Caco-2 (cell line): Measurements from ENCODE around the gene TXNRD2. TPM values are rescaled to one million over a fixed set of nuclear protein-coding genes. Genes with fewer than 3 reads are reported as not detected.

ENCODE experiments used
- BruUV-seq: library from RNA; stranded (reverse); fragments of 400-500 nt; replicated peaks from 2 replicates; lab custom pipeline; 2021; lab: Mats Ljungman, UMichigan
- CTCF ChIA-PET: fragments of 300-600 bp; sonication (Branson Sonifier 250); formaldehyde crosslinking; loops from one replicate; lab custom pipeline; 2022; ENCODE audit warnings: antibody characterized with exemption; lab: Charles Lee
- POLR2A ChIA-PET: fragments of 300-600 bp; sonication (Branson Sonifier 250); formaldehyde crosslinking; loops from one replicate; lab custom pipeline; 2022; ENCODE audit warnings: antibody characterized with exemption; lab: Charles Lee
- DNase-seq, 2 experiments: peaks; one replicate each; pipeline versions ENCODE4 v3.0.0 to v3.0.0-alpha.2; 2020 to 2022
- H3K27me3 ChIP-seq: replicated peaks from 2 replicates; pipeline ENCODE4 v1.6.0; 2011; ENCODE audit warnings: low read length; ENCODE audit not compliant: control insufficient read depth, insufficient read depth
- H3K36me3 ChIP-seq: 2 replicates; pipeline ENCODE4 v1.5.1; 2011; ENCODE audit warnings: low read length; ENCODE audit not compliant: control insufficient read depth, insufficient read depth
- H3K4me1 ChIP-seq: fragments of 250-450 bp; sonication (Bioruptor Pico); 2 replicates; pipeline ENCODE4 v1.5.1; 2020; ENCODE audit warnings: mild to moderate bottlenecking
- H3K4me3 ChIP-seq: 2 replicates; pipeline ENCODE4 v1.5.1; 2011; ENCODE audit warnings: low read depth, mild to moderate bottlenecking, control low read depth, low read length
- H3K9me3 ChIP-seq: fragments of 250-450 bp; sonication (Bioruptor Pico); 2 replicates; pipeline ENCODE4 v1.5.1; 2020; ENCODE audit warnings: mild to moderate bottlenecking, moderate library complexity
- H3K27ac Mint-ChIP-seq: one replicate; pipeline ENCODE4 v1.8.0; 2022; ENCODE audit warnings: mixed read lengths; ENCODE audit not compliant: unreplicated experiment
- H3K27me3 Mint-ChIP-seq: one replicate; pipeline ENCODE4 v1.8.0; 2022; ENCODE audit warnings: mixed read lengths; ENCODE audit not compliant: insufficient read depth, unreplicated experiment
- H3K36me3 Mint-ChIP-seq: one replicate; pipeline ENCODE4 v1.8.0; 2022; ENCODE audit warnings: mild to moderate bottlenecking, mixed read lengths; ENCODE audit not compliant: insufficient read depth, unreplicated experiment
- H3K4me1 Mint-ChIP-seq: one replicate; pipeline ENCODE4 v1.8.0; 2022; ENCODE audit warnings: low read depth, mixed read lengths; ENCODE audit not compliant: unreplicated experiment
- H3K4me3 Mint-ChIP-seq: one replicate; pipeline ENCODE4 v1.8.0; 2022; ENCODE audit warnings: mild to moderate bottlenecking, moderate library complexity, mixed read lengths; ENCODE audit not compliant: unreplicated experiment
- H3K9me3 Mint-ChIP-seq: one replicate; pipeline ENCODE4 v1.8.0; 2022; ENCODE audit warnings: mixed read lengths; ENCODE audit not compliant: unreplicated experiment
- CTCF ChIP-seq, 2 experiments: fragments of 200-600 bp in 1 of 2; IDR thresholded peaks; 1 replicate in 1 of 2; 2 replicates in 1 of 2; pipeline versions ENCODE4 v1.5.1 to v1.8.0; 2011 to 2022; ENCODE audit warnings: antibody characterized with exemption in 1 of 2, control low read depth in 1 of 2, inconsistent platforms in 1 of 2, low read depth in 1 of 2, low read length in 1 of 2, mild to moderate bottlenecking in 1 of 2, moderate library complexity in 1 of 2; ENCODE audit not compliant: insufficient read depth in 1 of 2, severe bottlenecking in 1 of 2, unreplicated experiment in 1 of 2
- intact Hi-C: fragments of 100-400 bp; cut with micrococcal nuclease; formaldehyde crosslinking; loops from one replicate; pipeline ENCODE4 v1.10.0; 2022; ENCODE audit not compliant: unreplicated experiment
- total RNA-seq: library from RNA; stranded (reverse); gene quantifications from 2 replicates; pipeline ENCODE4 v1.2.3, GENCODE V29; 2022

Gene TXNRD2
- total RNA-seq, 1 experiment from 2014 or later, result 44.8 TPM

DNA sequence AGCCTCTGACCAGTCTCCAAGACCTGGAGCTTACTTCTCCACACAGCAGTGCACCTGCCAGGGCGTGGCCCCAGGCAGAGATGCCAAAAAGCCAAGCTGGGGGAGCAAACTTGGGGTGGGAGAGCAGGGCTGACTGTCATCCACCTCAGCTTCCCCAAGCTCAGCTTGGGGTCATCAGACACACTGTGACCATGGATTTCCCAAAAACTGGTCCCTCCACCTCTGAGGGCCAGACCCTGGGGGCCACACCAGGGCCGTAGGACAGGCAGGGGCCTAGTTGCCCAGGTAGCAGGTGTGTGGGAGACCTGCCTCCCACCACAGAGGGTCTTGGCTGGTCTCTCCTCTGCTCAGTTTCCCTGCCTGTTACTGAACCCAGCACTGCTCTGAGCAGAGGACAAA lies 44.4 kb upstream of the TXNRD2 start:
- peak overlapping the region; percentile 50; the same call in 1 of the 2 replicates for H3K4me3 ChIP-seq
- no peaks in the 10 kb centered on the region for H3K36me3 Mint-ChIP-seq
- no peak for DNase-seq
- H3K4me1 ChIP-seq, result no peaks in the 10 kb centered on the region
- H3K9me3 ChIP-seq, result no peaks in the 10 kb centered on the region
- CTCF ChIA-PET, result no interaction called here
- no peak for TF ChIP-seq CTCF (IDR thresholded peaks at IDR 0.05; ENCODE audit: insufficient read depth in 1 of 2, low read depth in 1 of 2, low read length in 1 of 2, severe bottlenecking in 1 of 2, unreplicated experiment in 1 of 2)
- H3K36me3 ChIP-seq, result no peaks in the 10 kb centered on the region
- POLR2A ChIA-PET, result interaction anchor here (0.5 kb wide), 1 partner anchor 23 kb away, joined by 4 read pairs; no protein-coding TSS in a partner anchor
- H3K4me3 Mint-ChIP-seq, result peak overlapping the region; percentile 40
- BruUV-seq, result no TSS peak
- intact Hi-C loops, result no loop called here
- H3K27me3 Mint-ChIP-seq, result no peaks in the 10 kb centered on the region
- no peak overlapping the region for H3K27ac Mint-ChIP-seq
- H3K9me3 Mint-ChIP-seq, result no peaks in the 10 kb centered on the region
- H3K27me3 ChIP-seq, result no peaks in the 10 kb centered on the region
- no peaks in the 10 kb centered on the region for H3K4me1 Mint-ChIP-seq

DNA sequence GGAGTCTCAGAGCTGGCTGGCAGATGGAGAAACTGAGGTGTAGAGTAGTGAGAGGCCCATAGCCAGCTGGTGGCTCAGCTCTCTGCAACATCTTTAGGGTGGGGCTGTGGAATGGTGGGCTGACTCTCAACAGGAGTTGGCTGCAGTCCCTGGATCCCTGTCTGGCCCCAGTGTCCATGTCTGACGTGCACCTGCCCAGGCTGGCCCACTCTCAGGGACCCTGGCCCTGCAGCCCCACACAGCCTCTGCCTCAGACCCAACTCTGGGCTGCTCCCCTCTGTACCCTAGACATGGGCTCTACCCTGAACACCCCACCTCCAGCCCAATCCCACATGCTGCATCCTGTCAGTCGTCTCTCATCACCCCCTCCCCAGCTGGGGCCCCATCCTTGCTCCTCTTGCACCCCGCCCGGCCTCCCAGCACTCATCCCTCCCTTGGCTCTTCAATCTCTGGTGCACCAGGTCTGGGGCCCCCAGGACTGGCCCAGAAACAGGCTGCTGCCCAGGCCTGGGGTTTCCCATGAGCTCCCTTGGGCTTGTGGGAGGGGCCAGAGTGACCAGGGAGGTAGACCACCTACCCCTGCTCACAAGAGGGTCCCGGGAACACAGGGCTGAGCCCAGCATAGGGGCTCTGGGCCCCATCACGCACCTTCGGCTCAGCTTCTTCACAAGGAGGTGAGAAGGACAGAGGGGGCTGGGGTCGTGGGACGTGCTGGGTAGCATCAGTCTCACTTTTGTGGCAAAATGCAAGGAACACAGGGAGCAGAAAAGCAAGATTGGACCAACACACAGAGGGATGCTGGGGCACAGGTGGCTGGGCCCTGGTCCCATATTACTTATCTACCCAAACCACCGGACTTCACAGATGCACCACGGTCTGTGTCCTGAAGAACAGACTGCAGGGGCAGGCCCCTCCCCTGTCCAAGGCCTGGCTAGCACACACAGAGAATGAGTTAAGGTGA lies 43.5 kb upstream of the TXNRD2 start:
- TF ChIP-seq CTCF (IDR thresholded peaks at IDR 0.05; ENCODE audit: insufficient read depth in 1 of 2, low read depth in 1 of 2, low read length in 1 of 2, severe bottlenecking in 1 of 2, unreplicated experiment in 1 of 2), result no peak
- no peaks in the 10 kb centered on the region for H3K27me3 ChIP-seq
- Mint-ChIP-seq H3K27me3 (no peaks in the 10 kb centered on the region), H3K4me3 (no peak overlapping the region), H3K4me1 (no peaks in the 10 kb centered on the region), H3K36me3 (no peaks in the 10 kb centered on the region), H3K27ac (no peak overlapping the region), H3K9me3 (no peaks in the 10 kb centered on the region)
- DNase-seq, result no peak
- H3K4me1 ChIP-seq, result no peaks in the 10 kb centered on the region
- ChIA-PET POLR2A (no interaction called here), CTCF (no interaction called here)
- no peaks in the 10 kb centered on the region for H3K9me3 ChIP-seq
- no peaks in the 10 kb centered on the region for H3K36me3 ChIP-seq
- no TSS peak for BruUV-seq
- intact Hi-C loops, result no loop called here
- no peak overlapping the region for H3K4me3 ChIP-seq

GRCh38 chr22:19984201-19984753 lies 42.7 kb upstream of the TXNRD2 start:
- Histone ChIP-seq H3K9me3 (no peaks in the 10 kb centered on the region), H3K27me3 (no peaks in the 10 kb centered on the region), H3K36me3 (no peaks in the 10 kb centered on the region), H3K4me1 (no peaks in the 10 kb centered on the region), H3K4me3 (no peak overlapping the region)
- no peaks in the 10 kb centered on the region for H3K9me3 Mint-ChIP-seq
- H3K27me3 Mint-ChIP-seq, result no peaks in the 10 kb centered on the region
- BruUV-seq, result no TSS peak
- ChIA-PET POLR2A (no interaction called here), CTCF (no interaction called here)
- no peak for DNase-seq
- no peak overlapping the region for H3K27ac Mint-ChIP-seq
- H3K36me3 Mint-ChIP-seq, result no peaks in the 10 kb centered on the region
- intact Hi-C loops, result no loop called here
- H3K4me1 Mint-ChIP-seq, result no peaks in the 10 kb centered on the region
- no peak overlapping the region for H3K4me3 Mint-ChIP-seq
- TF ChIP-seq CTCF (IDR thresholded peaks at IDR 0.05; ENCODE audit: insufficient read depth in 1 of 2, low read depth in 1 of 2, low read length in 1 of 2, severe bottlenecking in 1 of 2, unreplicated experiment in 1 of 2), result no peak
